PC-3 (cell line): ENCODE data around the gene COL4A3.

Experiments
- CTCF ChIP-seq: fragments of 300-600 bp; sonication (generic); conservative IDR thresholded peaks from 2 replicates; pipeline ENCODE4 v1.5.1; 2017; ENCODE audit warnings: antibody characterized with exemption, low read depth, mild to moderate bottlenecking, low read length
- EZH2 ChIP-seq: fragments of 300-600 bp; sonication (generic); IDR thresholded peaks from one replicate; pipeline ENCODE4 v1.6.1; 2017; ENCODE audit warnings: antibody characterized with exemption, mild to moderate bottlenecking, low read length; ENCODE audit not compliant: unreplicated experiment

GRCh38 chr2:227287771-227288170 is 123.3 kb downstream of the COL4A3 start:
- TF ChIP-seq CTCF (no peak), EZH2 (no peak)
